HL-60/S4 treated with phorbol 12-myristate 13-acetate at 8.2 ng/mL for 4 days and 3 days (cell line): ENCODE results near the gene CREG2.
"Not testable (repeated sequence)": the region's sequence is repeated elsewhere in the genome, so short reads cannot be mapped to it uniquely, and the experiment has no call there.

Experiments used
- in situ Hi-C: fragments of 300-500 bp; cut with MboI; formaldehyde crosslinking; loops from 2 replicates; pipeline ENCODE4 v1.15.0; 2022; ENCODE audit warnings: low sequenced_read_pairs

Gene CREG2

GRCh38 chr2:101375653-101376052 is 11.7 kb downstream of the CREG2 start:
- in situ Hi-C loops = no loop called here

GRCh38 chr2:101374821-101375561 is 12.3 kb downstream of the CREG2 start:
- in situ Hi-C loops = no loop called here

DNA sequence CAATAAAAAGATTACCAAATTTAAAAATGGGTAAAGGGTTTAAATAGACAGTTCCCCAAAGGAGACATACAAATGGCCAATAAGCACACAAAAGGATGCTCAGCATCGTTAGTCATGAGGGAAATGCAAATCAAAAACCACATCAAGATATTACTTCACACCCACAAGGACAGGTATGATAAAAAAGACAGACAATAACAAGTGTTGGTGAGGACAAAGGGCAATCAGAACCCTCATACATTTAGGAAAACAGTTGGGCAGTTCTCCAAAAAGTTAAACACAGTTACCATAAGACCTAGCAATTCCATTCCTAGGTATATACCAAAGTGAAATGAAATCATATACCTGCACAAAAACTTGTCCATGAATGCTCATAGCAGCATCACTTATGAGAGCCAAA is 14.5 kb downstream of the CREG2 start:
- in situ Hi-C loops = no loop called here

- in situ Hi-C loops = no loop called here
Observed at GRCh38 chr2:101371636-101372035, 15.7 kb downstream of the CREG2 start.

- in situ Hi-C loops = no loop called here
Observed at GRCh38 chr2:101369100-101369499, 18.2 kb downstream of the CREG2 start.

GRCh38 chr2:101368376-101368775 is 18.9 kb downstream of the CREG2 start:
- in situ Hi-C loops = no loop called here

DNA sequence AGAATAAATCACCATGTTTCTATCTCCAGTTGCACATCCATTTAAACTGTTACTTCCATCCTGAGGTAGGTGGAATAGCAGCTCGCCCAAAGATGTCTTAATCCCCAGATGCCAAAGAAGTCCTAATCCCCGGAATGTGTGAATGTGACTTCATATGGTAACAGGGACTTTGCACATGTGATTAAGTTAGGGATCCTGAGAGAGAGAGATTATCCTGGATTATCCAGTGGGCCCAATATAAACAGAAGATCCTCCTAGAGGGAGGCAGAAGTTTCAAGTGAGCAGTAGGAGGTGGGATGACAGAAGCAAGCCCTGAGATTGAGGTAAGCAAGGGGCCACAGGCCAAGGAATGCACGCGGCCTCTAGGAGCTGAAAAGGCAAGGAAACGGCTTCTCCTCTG is 19.8 kb downstream of the CREG2 start:
- in situ Hi-C loops = no loop called here

GRCh38 chr2:101364878-101365277 is 22.4 kb downstream of the CREG2 start:
- in situ Hi-C loops = no loop called here

DNA sequence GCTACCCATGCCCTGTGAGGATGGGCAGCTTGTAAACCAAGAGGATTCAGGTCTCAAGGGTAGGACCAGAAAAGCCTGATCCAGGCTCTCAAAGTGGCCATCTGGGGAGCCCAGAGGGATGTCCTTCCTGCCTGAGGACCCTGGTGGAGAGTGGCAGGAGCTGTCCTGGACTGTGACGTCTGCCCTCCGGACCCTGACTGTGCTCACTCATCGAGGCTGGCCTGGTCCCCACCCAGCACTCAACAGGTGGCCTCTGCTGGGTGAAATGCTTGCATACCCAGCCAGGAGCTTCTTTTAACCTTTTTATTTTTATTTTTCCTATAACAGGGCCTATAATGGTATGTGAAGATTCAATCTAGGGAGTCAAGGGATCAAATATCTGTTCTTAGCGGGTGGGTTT is 24.5 kb downstream of the CREG2 start:
- in situ Hi-C loops = no loop called here

DNA sequence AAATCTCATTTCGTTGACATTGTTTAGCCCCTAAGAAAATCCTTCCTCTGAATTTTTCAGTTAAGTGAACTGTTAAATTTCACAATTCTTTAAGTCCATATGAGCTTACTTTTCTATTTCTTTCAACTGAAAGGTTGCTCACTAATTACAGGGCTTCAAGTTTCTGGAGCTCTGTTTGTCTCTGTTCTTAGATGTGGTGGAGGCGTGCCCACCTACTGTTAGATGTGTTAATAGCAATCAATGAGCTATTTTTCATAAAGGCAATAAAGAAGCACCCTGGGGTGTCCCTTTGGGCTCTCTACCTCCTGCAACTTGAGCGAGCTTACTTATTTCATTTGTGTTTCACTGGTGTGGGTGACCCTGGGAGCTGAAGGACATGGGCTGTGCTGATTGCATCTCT is 25.0 kb downstream of the CREG2 start:
- in situ Hi-C loops = no loop called here

- in situ Hi-C loops = no loop called here
Observed at GRCh38 chr2:101361522-101361921, 25.8 kb downstream of the CREG2 start.

DNA sequence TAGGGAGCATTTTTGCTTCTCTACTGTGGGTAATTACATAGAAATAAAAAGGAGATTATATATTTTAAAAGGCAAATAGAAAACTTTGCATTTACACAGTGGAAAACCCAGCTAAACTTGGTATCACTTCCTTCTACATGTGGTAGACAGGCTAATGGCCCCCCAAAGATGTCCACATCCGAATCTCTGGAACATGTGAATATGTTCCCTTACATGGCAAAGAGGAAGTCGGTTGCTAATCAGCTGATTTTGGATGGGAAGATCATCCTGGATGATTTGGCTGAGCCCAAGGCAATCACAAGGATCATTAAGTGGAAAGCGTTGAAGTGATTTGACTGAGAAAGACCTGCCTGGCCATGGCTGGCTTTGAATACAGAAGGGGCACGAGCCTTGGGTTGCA is 26.2 kb downstream of the CREG2 start:
- in situ Hi-C loops = no loop called here

DNA sequence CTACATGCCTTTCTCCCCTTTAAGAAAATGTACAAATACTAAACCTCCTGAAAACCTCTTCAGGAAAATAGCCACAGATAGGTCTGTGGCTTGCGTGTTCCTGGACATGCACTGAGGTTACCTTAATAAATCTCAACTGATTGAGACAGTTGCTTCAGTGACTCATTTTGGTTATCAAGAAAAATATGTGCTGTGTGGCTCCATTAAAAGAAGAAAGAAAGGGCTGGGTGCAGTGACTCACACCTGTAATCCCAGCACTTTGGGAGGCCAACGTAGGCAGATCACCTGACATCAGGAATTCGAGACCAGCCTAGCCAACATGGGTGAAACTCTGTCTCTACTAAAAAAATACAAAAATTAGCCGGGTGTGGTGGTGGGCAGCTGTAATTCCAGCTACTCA is 27.1 kb downstream of the CREG2 start:
- in situ Hi-C loops = no loop called here

GRCh38 chr2:101359410-101359954 is 27.8 kb downstream of the CREG2 start:
- in situ Hi-C loops = no loop called here

GRCh38 chr2:101357376-101357775 is 29.9 kb downstream of the CREG2 start:
- in situ Hi-C loops = no loop called here

- in situ Hi-C loops = no loop called here
Observed at GRCh38 chr2:101356521-101356920, 30.8 kb downstream of the CREG2 start.

GRCh38 chr2:101356055-101356454 is 31.2 kb downstream of the CREG2 start:
- in situ Hi-C loops = no loop called here

DNA sequence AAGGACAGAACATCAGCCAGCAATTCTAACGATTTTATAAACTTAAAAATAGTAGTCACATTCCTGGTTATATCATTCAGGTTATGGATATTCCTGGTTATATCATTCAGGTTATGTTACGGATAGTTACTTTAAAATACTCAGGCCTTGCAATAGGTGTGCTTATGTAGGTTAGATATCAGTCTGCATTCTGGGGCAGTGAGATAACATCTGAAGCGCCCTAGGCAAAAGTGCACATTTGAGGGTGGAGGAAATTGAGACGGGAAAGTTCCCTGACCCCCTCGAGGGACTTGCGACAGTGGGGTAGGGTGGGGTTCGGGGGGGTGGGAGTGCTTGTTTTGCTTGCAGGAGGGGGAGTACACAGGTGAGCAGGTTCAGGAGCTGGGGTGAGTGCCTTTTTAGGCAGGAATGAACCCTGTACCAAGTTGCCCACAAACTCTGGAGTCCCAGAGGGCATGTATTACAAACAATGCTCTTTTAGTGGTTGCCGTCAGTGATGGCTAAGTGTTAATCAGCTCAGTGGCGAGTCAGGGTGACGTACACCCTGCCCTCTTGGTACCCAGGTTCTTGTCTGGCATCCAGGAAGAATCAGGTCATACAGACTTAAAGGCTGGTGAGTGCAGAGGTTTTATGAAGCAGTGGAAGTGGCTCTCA is 31.8 kb downstream of the CREG2 start:
- in situ Hi-C loops = no loop called here

- in situ Hi-C loops = no loop called here
Observed at GRCh38 chr2:101354420-101355311, 32.6 kb downstream of the CREG2 start.

DNA sequence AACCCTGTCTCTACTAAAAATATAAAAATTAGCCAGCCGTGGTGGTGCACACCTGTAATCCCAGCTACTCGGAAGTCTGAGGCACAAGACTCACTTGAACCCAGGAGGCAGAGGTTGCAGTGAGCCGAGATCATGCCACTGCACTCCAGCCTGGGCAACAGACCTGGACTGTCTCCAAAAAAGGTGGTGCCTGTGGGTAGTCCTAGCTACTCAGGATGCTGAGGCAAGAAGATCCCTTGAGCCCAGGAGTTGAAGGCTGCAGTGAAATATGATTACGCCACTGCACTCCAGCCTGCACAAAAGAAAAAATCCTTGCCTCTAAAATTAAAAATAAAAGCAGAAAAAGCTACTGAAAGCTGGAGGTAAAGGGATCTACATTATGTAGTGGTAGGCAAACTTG is 34.7 kb downstream of the CREG2 start:
- in situ Hi-C loops = not testable (repeated sequence)

- in situ Hi-C loops = no loop called here
Observed at GRCh38 chr2:101351207-101351606, 36.1 kb downstream of the CREG2 start.
